Activated T-helper 17 cell treated with anti-CD3 and anti-CD28 coated beads, Interleukin-2, amount 50 U/mL, for 72 hours (primary cell): ENCODE measurements around the gene KRTAP4-16. TPM values are rescaled to one million over a fixed set of nuclear protein-coding genes. Genes with fewer than 3 reads are reported as not detected.
"Not testable (repeated sequence)": the region's sequence is repeated elsewhere in the genome, so short reads cannot be mapped to it uniquely, and the experiment has no call there.

Experiments
- ATAC-seq: fragments of 150-1000 bp; cut with Tn5 transposase; replicated peaks from 2 replicates; pipeline ENCODE4 v1.10.0; 2021; ENCODE audit warnings: mild to moderate bottlenecking, moderate library complexity
- H3K27ac Mint-ChIP-seq: one replicate; pipeline ENCODE4 v1.8.0; 2022; ENCODE audit warnings: mixed read lengths
- H3K27me3 Mint-ChIP-seq: one replicate; pipeline ENCODE4 v1.8.0; 2022; ENCODE audit warnings: mixed read lengths
- H3K36me3 Mint-ChIP-seq: one replicate; pipeline ENCODE4 v1.8.0; 2022; ENCODE audit warnings: low read depth, mild to moderate bottlenecking, mixed read lengths
- H3K4me1 Mint-ChIP-seq: one replicate; pipeline ENCODE4 v1.8.0; 2022; ENCODE audit warnings: mixed read lengths
- H3K4me3 Mint-ChIP-seq: one replicate; pipeline ENCODE4 v1.8.0; 2022; ENCODE audit warnings: mild to moderate bottlenecking, mixed read lengths
- H3K9me3 Mint-ChIP-seq: one replicate; pipeline ENCODE4 v1.8.0; 2022; ENCODE audit warnings: mixed read lengths
- total RNA-seq, 2 donors: library from RNA; stranded (reverse); gene quantifications; one replicate each; pipeline ENCODE4 v1.2.3, GENCODE V29; 2022

KRTAP4-16 gene
- total RNA-seq, 2 donors from 2014 or later, result not detected

GRCh38 chr17:41071606-41072360 lies 30.2 kb downstream of the KRTAP4-16 start:
- H3K27me3 Mint-ChIP-seq, result peaks cover 14% of the 10 kb centered on the region
- no peaks in the 10 kb centered on the region for H3K36me3 Mint-ChIP-seq
- H3K4me3 Mint-ChIP-seq, result no peak overlapping the region
- H3K4me1 Mint-ChIP-seq, result no peaks in the 10 kb centered on the region
- ATAC-seq, result no peak
- H3K9me3 Mint-ChIP-seq, result no peaks in the 10 kb centered on the region
- no peak overlapping the region for H3K27ac Mint-ChIP-seq

- no peaks in the 10 kb centered on the region for H3K36me3 Mint-ChIP-seq
- H3K9me3 Mint-ChIP-seq, result no peaks in the 10 kb centered on the region
- peaks cover 5% of the 10 kb centered on the region for H3K4me1 Mint-ChIP-seq
- H3K27ac Mint-ChIP-seq, result no peak overlapping the region
- no peak overlapping the region for H3K4me3 Mint-ChIP-seq
- no peak for ATAC-seq
- H3K27me3 Mint-ChIP-seq, result no peaks in the 10 kb centered on the region
Measured at GRCh38 chr17:41069031-41069430, 33.0 kb downstream of the KRTAP4-16 start.

- Mint-ChIP-seq H3K9me3 (no peaks in the 10 kb centered on the region), H3K36me3 (no peaks in the 10 kb centered on the region), H3K4me1 (peaks cover 5% of the 10 kb centered on the region), H3K27me3 (peaks cover 4% of the 10 kb centered on the region), H3K4me3 (no peak overlapping the region), H3K27ac (no peak overlapping the region)
- no peak for ATAC-seq
Measured at GRCh38 chr17:41067281-41067680, 34.7 kb downstream of the KRTAP4-16 start.

GRCh38 chr17:41065829-41066624 lies 36.0 kb downstream of the KRTAP4-16 start, which contains the start of gene KRTAP2-4:
Gene KRTAP2-4 (minus strand): TSS chr17:41065879. CDS start chr17:41065845, 34 bp downstream.
- Mint-ChIP-seq H3K9me3 (no peaks in the 10 kb centered on the region), H3K27ac (no peak within 1 kb of the TSS), H3K36me3 (no peaks in the 10 kb centered on the region), H3K4me3 (no peak within 1 kb of the TSS), H3K27me3 (peaks cover 12% of the 10 kb centered on the region), H3K4me1 (peaks cover 5% of the 10 kb centered on the region)
- ATAC-seq, result peak; percentile 44

- not testable (repeated sequence) for ATAC-seq, H3K4me3 Mint-ChIP-seq, H3K27ac Mint-ChIP-seq, H3K36me3 Mint-ChIP-seq, H3K9me3 Mint-ChIP-seq, H3K4me1 Mint-ChIP-seq
- H3K27me3 Mint-ChIP-seq, result peaks cover 20% of the 10 kb centered on the region
Measured at GRCh38 chr17:41065016-41065689, 36.9 kb downstream of the KRTAP4-16 start.

- H3K9me3 Mint-ChIP-seq, result no peaks in the 10 kb centered on the region
- H3K27me3 Mint-ChIP-seq, result peaks cover 23% of the 10 kb centered on the region
- peaks cover 5% of the 10 kb centered on the region for H3K4me1 Mint-ChIP-seq
- ATAC-seq, result no peak
- H3K4me3 Mint-ChIP-seq, result no peak overlapping the region
- no peak overlapping the region for H3K27ac Mint-ChIP-seq
- no peaks in the 10 kb centered on the region for H3K36me3 Mint-ChIP-seq
Measured at GRCh38 chr17:41064301-41064700, 37.7 kb downstream of the KRTAP4-16 start.

GRCh38 chr17:41063449-41063848 lies 38.6 kb downstream of the KRTAP4-16 start:
- peaks cover 5% of the 10 kb centered on the region for H3K4me1 Mint-ChIP-seq
- H3K27ac Mint-ChIP-seq, result no peak overlapping the region
- no peaks in the 10 kb centered on the region for H3K9me3 Mint-ChIP-seq
- H3K36me3 Mint-ChIP-seq, result no peaks in the 10 kb centered on the region
- no peak overlapping the region for H3K4me3 Mint-ChIP-seq
- peaks cover 31% of the 10 kb centered on the region for H3K27me3 Mint-ChIP-seq
- no peak for ATAC-seq

DNA sequence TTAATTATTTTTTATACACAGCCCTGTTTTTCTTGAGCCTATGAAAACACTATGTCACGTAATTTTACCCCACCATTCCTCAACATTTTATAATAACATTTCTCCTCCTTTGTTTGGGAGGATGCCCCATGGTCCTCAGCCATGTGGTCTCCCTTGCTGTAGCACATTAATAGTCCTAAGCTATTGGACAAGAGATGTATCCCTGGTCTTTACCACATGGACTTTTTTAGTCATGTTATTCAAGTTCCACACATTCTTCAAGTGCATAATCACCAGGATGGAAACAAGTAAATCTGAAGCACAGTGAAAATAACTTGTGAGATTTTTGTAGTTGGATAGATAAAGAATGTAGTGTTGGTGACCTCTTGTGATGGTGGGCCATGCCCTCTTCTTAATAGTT lies 40.0 kb downstream of the KRTAP4-16 start:
- Mint-ChIP-seq H3K9me3 (no peaks in the 10 kb centered on the region), H3K36me3 (no peaks in the 10 kb centered on the region), H3K4me1 (peaks cover 5% of the 10 kb centered on the region), H3K4me3 (no peak overlapping the region), H3K27ac (no peak overlapping the region), H3K27me3 (peaks cover 40% of the 10 kb centered on the region)
- ATAC-seq, result no peak

DNA sequence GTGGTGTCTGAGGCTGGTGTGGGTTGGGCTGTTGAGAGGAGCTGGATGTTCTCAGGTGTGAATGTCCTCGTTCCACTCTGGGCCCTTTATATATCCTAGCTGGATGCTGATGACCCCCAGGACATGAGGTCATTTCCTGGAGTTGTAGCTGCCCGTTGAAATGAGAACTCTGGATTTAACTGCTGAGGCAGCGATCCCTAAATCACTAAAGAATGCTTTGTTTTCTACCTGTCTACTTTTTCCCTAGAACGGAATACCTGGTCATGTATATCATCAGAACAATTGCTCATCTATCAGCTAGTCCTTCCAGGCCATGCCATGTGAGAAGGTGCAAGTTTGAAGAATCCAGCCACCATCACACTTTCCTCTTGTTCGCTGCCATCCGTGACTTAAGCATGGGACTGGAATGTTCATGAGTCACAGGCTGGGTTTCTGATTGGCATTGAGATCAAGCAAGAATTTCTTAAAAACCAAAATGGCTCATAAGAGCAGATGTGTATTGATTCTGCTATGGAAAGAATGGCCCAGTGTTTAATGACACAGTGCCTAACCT lies 41.9 kb downstream of the KRTAP4-16 start, which contains the start of gene KRTAP2-3:
KRTAP2-3 (minus strand) TSS at position 63 of the 553 bp plus-strand sequence. CDS start 64 bp downstream, outside the sequence.
- no peaks in the 10 kb centered on the region for H3K9me3 Mint-ChIP-seq
- ATAC-seq, result no peak
- peaks cover 44% of the 10 kb centered on the region for H3K27me3 Mint-ChIP-seq
- H3K4me1 Mint-ChIP-seq, result no peaks in the 10 kb centered on the region
- H3K4me3 Mint-ChIP-seq, result no peak within 1 kb of the TSS
- H3K36me3 Mint-ChIP-seq, result no peaks in the 10 kb centered on the region
- no peak within 1 kb of the TSS for H3K27ac Mint-ChIP-seq

DNA sequence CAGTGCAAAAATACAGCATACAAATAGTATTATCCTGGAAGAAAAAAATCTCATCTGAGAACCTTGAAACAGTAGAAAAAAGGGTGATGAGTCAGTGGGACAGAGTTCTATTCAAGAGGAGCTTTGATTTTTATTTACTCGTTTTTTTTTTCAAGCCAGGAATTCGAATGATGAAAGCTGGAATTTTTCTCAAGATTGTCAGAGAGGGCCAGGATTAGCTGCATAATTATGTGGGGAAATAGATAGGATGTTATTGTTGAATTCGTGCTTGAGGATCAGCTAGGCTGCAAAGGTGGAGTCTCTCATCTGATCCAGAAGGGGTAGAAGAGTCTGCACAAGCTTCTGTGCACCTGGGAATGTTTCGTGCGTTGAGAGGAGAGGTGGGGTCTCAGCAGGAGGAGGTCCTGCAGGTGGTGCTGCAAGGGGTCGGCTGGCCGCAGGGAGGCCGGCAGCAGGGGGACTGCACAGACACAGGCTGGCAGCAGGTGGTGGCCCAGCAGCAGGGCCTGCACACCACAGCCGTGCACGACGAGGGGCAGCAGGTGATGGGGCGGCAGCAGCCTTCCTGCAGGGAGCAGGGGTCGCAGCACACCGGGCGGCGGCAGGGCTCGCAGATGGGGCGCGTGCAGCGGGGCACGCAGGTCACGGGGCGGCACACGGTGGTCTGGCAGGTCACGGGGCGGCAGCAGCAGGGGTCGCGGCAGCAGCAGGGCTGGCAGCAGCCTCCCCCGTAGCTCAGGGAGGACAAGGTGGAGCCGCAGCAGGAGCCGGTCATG lies 42.5 kb downstream of the KRTAP4-16 start:
- ATAC-seq, H3K4me3 Mint-ChIP-seq, H3K27ac Mint-ChIP-seq, H3K9me3 Mint-ChIP-seq, H3K4me1 Mint-ChIP-seq, H3K36me3 Mint-ChIP-seq: not testable (repeated sequence)
- H3K27me3 Mint-ChIP-seq, result peaks cover 44% of the 10 kb centered on the region

DNA sequence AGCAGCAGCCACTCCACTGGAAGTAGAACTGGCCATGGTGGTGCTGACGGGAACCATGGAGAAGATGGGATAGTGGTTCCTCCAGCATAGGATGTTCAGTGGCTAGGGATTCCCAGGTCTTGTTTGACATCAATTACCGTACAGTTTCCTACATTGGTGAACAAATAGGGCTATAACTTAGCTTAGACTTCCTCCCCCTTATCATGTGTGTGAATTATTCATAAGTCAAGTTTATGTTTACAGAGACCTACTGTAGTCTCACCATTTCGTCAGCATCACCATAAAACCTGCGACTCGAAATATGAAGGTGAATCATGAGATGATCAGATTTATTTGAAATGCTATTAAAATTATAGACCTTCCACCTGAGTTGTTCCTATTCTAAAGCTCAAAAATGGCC lies 43.3 kb downstream of the KRTAP4-16 start:
- no peak for ATAC-seq
- H3K27ac Mint-ChIP-seq, result no peak overlapping the region
- H3K4me3 Mint-ChIP-seq, result no peak overlapping the region
- no peaks in the 10 kb centered on the region for H3K4me1 Mint-ChIP-seq
- H3K27me3 Mint-ChIP-seq, result peaks cover 43% of the 10 kb centered on the region
- H3K9me3 Mint-ChIP-seq, result no peaks in the 10 kb centered on the region
- H3K36me3 Mint-ChIP-seq, result no peaks in the 10 kb centered on the region

GRCh38 chr17:41057547-41057946 lies 44.5 kb downstream of the KRTAP4-16 start:
- Mint-ChIP-seq H3K27ac (no peak overlapping the region), H3K4me1 (no peaks in the 10 kb centered on the region), H3K4me3 (no peak overlapping the region), H3K27me3 (peaks cover 40% of the 10 kb centered on the region), H3K9me3 (no peaks in the 10 kb centered on the region), H3K36me3 (no peaks in the 10 kb centered on the region)
- no peak for ATAC-seq

DNA sequence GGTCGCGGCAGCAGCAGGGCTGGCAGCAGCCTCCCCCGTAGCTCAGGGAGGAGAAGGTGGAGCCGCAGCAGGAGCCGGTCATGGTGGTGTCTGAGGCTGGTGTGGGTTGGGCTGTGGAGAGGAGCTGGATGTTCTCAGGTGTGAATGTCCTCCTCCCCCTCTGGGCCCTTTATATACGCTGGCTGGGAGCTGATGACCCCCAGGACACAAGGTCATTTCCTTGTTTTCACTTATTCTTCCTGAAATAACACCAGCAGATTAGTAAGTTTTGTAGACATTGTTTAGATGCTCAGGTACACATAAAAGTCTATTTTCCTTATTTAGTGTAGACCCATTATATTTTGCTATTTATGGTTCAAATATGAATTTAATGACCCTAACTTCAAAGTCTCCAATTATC lies 46.9 kb downstream of the KRTAP4-16 start, which contains the start of gene KRTAP2-2:
KRTAP2-2 (minus strand) TSS at position 101 of the 400 bp plus-strand sequence; CDS start at position 82, 19 bp downstream.
- not testable (repeated sequence) for H3K27ac Mint-ChIP-seq, H3K4me1 Mint-ChIP-seq, H3K9me3 Mint-ChIP-seq, H3K4me3 Mint-ChIP-seq, ATAC-seq, H3K36me3 Mint-ChIP-seq
- H3K27me3 Mint-ChIP-seq, result peaks cover 28% of the 10 kb centered on the region
